OCI-LY1 (cell line): Measurements from ENCODE around the gene WDR70.

Source experiments
- EZH2 ChIP-seq: fragments of 200-600 bp; sonication (generic), shearing (Covaris generic); IDR thresholded peaks from 2 replicates; pipeline ENCODE4 v1.8.0; 2017; ENCODE audit warnings: borderline replicate concordance, mixed run types, mild to moderate bottlenecking, antibody characterized with exemption, low read length, moderate library complexity, mixed read lengths
- TF ChIP-seq, protein P1 (sequence below): fragments of 200-600 bp; sonication (generic), shearing (Covaris generic); IDR thresholded peaks from 2 replicates; pipeline ENCODE4 v1.5.1; 2017; ENCODE audit warnings: mild to moderate bottlenecking, antibody characterized with exemption, low read length, moderate library complexity, mixed read lengths

DNA sequence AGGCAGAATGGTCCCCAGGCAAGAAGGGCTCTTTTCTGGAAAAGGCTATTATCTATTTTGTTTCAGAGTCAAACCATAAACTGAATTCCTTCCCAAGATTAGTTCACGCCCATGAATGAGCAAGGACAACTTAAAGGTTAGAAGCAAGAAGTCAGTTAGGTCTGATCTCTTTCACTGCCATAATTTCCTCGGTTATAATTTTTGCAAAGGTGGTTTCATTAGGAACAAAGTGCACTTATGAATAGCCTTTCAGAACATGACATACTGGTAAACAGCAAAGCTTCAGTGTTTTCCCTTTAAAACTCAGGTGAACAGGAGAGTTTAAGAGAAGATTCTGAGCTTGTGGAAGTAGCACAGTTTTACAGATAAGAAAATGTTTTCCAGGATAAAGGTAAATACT, 282.8 kb downstream of the WDR70 start:
- no peak for TF ChIP-seq EZH2
- TF ChIP-seq, protein P1, sequence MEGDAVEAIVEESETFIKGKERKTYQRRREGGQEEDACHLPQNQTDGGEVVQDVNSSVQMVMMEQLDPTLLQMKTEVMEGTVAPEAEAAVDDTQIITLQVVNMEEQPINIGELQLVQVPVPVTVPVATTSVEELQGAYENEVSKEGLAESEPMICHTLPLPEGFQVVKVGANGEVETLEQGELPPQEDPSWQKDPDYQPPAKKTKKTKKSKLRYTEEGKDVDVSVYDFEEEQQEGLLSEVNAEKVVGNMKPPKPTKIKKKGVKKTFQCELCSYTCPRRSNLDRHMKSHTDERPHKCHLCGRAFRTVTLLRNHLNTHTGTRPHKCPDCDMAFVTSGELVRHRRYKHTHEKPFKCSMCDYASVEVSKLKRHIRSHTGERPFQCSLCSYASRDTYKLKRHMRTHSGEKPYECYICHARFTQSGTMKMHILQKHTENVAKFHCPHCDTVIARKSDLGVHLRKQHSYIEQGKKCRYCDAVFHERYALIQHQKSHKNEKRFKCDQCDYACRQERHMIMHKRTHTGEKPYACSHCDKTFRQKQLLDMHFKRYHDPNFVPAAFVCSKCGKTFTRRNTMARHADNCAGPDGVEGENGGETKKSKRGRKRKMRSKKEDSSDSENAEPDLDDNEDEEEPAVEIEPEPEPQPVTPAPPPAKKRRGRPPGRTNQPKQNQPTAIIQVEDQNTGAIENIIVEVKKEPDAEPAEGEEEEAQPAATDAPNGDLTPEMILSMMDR, result no peak
